ENCODE data around the gene WWOX. TPM values are rescaled to one million over a fixed set of nuclear protein-coding genes. Genes with fewer than 3 reads are reported as not detected.

Gene WWOX
- total and polyA plus RNA-seq, 2 experiments from 2014 or later = 17.0 to 39.8 TPM

- H3K4me2 ChIP-seq = no peak overlapping the region
- H3K4me1 ChIP-seq (ENCODE audit: insufficient read depth) = no peaks in the 10 kb centered on the region
- H3K27me3 ChIP-seq = no peaks in the 10 kb centered on the region
- H3K36me3 ChIP-seq (replicated peaks; ENCODE audit: insufficient read depth, low read depth) = no peaks in the 10 kb centered on the region
- H3K79me2 ChIP-seq = no peaks in the 10 kb centered on the region
- 88% methylated on average over 7 of the region's 7 CpGs for WGBS (ENCODE audit: low lambda C conversion rate, missing lambda C conversion rate)
- H4K20me1 ChIP-seq (ENCODE audit: insufficient read depth, poor library complexity, severe bottlenecking) = no peaks in the 10 kb centered on the region
- TF ChIP-seq EZH2phosphoT487 (IDR thresholded peaks at IDR 0.05; ENCODE audit: low read depth, severe bottlenecking, unreplicated experiment) (no peak), CTCF (IDR thresholded peaks at IDR 0.05; ENCODE audit: poor library complexity) (no peak), EZH2 (IDR thresholded peaks at IDR 0.05; ENCODE audit: borderline replicate concordance) (no peak)
- no peak overlapping the region for H3K4me3 ChIP-seq
- H2AFZ ChIP-seq = no peak overlapping the region
- H3K9me2 ChIP-seq (replicated peaks; ENCODE audit: insufficient read depth) = no peaks in the 10 kb centered on the region
- H3K27ac ChIP-seq = no peak overlapping the region
- no peak for DNase-seq (ENCODE audit: low spot score)
- H3K9me3 ChIP-seq (ENCODE audit: low read depth) = no peaks in the 10 kb centered on the region
Observed at GRCh38 chr16:79136955-79137354, 1037.5 kb downstream of the WWOX start.

- no peak for DNase-seq (ENCODE audit: low spot score)
- no peaks in the 10 kb centered on the region for H3K27me3 ChIP-seq
- H3K79me2 ChIP-seq = no peaks in the 10 kb centered on the region
- H3K9me3 ChIP-seq (ENCODE audit: low read depth) = no peaks in the 10 kb centered on the region
- no peaks in the 10 kb centered on the region for H4K20me1 ChIP-seq (ENCODE audit: insufficient read depth, poor library complexity, severe bottlenecking)
- H3K36me3 ChIP-seq (replicated peaks; ENCODE audit: insufficient read depth, low read depth) = no peaks in the 10 kb centered on the region
- 33% methylated on average over 4 of the region's 6 CpGs for WGBS (ENCODE audit: low lambda C conversion rate, missing lambda C conversion rate)
- H2AFZ ChIP-seq = no peak overlapping the region
- H3K4me3 ChIP-seq = no peak overlapping the region
- TF ChIP-seq EZH2 (IDR thresholded peaks at IDR 0.05; ENCODE audit: borderline replicate concordance) (no peak), EZH2phosphoT487 (IDR thresholded peaks at IDR 0.05; ENCODE audit: low read depth, severe bottlenecking, unreplicated experiment) (no peak), CTCF (IDR thresholded peaks at IDR 0.05; ENCODE audit: poor library complexity) (no peak)
- no peak overlapping the region for H3K27ac ChIP-seq
- H3K4me2 ChIP-seq = no peak overlapping the region
- H3K4me1 ChIP-seq (ENCODE audit: insufficient read depth) = no peaks in the 10 kb centered on the region
- no peaks in the 10 kb centered on the region for H3K9me2 ChIP-seq (replicated peaks; ENCODE audit: insufficient read depth)
Observed at GRCh38 chr16:79137426-79137939, 1038.0 kb downstream of the WWOX start.

- TF ChIP-seq EZH2phosphoT487 (IDR thresholded peaks at IDR 0.05; ENCODE audit: low read depth, severe bottlenecking, unreplicated experiment) (no peak), CTCF (IDR thresholded peaks at IDR 0.05; ENCODE audit: poor library complexity) (no peak), EZH2 (IDR thresholded peaks at IDR 0.05; ENCODE audit: borderline replicate concordance) (no peak)
Observed at GRCh38 chr16:79139799-79140198, 1040.3 kb downstream of the WWOX start.

More at GRCh38 chr16:79139799-79140198, 1040.3 kb downstream of the WWOX start:
- no peaks in the 10 kb centered on the region for H3K9me3 ChIP-seq (ENCODE audit: low read depth)
- no peaks in the 10 kb centered on the region for H3K36me3 ChIP-seq (replicated peaks; ENCODE audit: insufficient read depth, low read depth)
- H2AFZ ChIP-seq = no peak overlapping the region
- no peaks in the 10 kb centered on the region for H3K27me3 ChIP-seq
- no peak overlapping the region for H3K27ac ChIP-seq
- H3K4me1 ChIP-seq (ENCODE audit: insufficient read depth) = no peaks in the 10 kb centered on the region
- DNase-seq (ENCODE audit: low spot score) = no peak
- H4K20me1 ChIP-seq (ENCODE audit: insufficient read depth, poor library complexity, severe bottlenecking) = no peaks in the 10 kb centered on the region
- H3K9me2 ChIP-seq (replicated peaks; ENCODE audit: insufficient read depth) = no peaks in the 10 kb centered on the region
- WGBS (ENCODE audit: low lambda C conversion rate, missing lambda C conversion rate) = 86% methylated on average over 7 of the region's 7 CpGs
- no peak overlapping the region for H3K4me3 ChIP-seq
- no peak overlapping the region for H3K4me2 ChIP-seq
- H3K79me2 ChIP-seq = no peaks in the 10 kb centered on the region

Measured in hepatocyte (in vitro differentiated cells).